Suppressor macrophage treated with lipopolysaccharide for 1 hour (primary cell): Measurements from ENCODE around the gene PTPN13.

Experiments used
- DNase-seq, 3 donors: peaks; one replicate each; pipeline ENCODE4 v3.0.0-alpha.2; 2020 to 2022

Gene PTPN13, protein sequence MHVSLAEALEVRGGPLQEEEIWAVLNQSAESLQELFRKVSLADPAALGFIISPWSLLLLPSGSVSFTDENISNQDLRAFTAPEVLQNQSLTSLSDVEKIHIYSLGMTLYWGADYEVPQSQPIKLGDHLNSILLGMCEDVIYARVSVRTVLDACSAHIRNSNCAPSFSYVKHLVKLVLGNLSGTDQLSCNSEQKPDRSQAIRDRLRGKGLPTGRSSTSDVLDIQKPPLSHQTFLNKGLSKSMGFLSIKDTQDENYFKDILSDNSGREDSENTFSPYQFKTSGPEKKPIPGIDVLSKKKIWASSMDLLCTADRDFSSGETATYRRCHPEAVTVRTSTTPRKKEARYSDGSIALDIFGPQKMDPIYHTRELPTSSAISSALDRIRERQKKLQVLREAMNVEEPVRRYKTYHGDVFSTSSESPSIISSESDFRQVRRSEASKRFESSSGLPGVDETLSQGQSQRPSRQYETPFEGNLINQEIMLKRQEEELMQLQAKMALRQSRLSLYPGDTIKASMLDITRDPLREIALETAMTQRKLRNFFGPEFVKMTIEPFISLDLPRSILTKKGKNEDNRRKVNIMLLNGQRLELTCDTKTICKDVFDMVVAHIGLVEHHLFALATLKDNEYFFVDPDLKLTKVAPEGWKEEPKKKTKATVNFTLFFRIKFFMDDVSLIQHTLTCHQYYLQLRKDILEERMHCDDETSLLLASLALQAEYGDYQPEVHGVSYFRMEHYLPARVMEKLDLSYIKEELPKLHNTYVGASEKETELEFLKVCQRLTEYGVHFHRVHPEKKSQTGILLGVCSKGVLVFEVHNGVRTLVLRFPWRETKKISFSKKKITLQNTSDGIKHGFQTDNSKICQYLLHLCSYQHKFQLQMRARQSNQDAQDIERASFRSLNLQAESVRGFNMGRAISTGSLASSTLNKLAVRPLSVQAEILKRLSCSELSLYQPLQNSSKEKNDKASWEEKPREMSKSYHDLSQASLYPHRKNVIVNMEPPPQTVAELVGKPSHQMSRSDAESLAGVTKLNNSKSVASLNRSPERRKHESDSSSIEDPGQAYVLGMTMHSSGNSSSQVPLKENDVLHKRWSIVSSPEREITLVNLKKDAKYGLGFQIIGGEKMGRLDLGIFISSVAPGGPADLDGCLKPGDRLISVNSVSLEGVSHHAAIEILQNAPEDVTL (N-terminal part only)

DNA sequence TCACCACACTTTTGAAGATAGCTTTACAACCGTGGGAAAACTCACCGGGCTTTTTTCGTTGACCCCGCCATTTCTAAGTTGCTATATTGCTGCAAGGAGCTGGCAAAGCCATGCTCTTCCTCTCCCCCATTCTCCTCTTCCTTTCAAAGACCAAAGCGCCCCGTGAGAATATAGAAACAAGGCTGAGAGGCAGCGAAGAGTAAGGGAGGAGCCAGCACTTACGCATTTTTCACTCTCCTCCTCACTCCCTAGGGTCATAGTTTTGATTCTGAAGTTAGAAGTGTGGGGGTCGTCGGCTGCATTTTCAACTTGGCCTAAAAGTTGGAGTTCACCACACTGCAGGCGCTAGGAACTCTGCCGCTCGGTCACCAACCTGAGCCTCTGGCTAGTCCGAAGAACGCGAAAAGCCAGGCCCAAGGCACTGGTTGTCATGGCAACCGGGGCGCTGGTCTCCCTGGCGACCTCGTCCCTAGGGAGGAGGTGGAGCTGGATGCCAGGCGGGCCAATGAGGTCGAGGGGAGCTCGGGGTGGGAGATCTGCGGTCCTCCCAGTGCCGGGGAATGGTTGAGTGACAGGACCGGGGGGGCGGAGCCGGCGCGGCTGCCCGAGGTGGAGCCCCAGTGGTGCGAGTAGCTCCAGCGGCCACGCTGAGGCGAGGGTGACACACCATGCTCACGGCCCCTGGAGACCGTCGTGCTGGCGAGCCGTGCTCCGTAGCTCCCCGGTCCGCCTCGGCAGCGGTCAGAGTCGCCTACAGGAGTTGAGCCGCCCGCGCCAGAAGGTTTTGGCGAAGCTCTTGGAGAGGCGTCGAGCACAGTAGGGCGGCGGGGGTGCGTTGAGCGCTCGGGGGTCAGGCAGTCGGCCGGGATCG lies at the start of gene PTPN13:
TSS of gene PTPN13 (plus strand) at position 628 of the 871 bp plus-strand sequence. CDS start 40,942 bp downstream, outside the sequence.
- peak; percentile 90 to 93 (median 90) for DNase-seq

DNA sequence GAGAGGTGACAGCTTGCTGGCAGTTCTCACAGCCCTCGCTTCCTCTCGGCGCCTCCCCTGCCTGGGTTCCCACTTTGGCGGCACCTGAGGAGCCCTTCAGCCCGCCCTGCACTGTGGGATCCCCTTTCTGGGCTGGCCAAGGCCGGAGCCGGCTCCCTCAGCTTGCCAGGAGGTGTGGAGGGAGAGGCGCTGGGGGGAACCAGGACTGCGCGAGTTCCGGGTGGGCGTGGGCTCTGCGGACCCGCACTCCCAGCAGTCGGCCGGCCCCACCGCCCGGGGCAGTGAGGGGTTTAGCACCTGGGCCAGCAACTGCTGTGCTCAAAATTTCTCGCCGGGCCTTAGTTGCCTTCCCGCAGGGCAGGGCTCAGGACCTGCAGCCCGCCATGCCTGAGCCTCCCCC lies 47.0 kb upstream of the PTPN13 start:
- DNase-seq: no peak

DNA sequence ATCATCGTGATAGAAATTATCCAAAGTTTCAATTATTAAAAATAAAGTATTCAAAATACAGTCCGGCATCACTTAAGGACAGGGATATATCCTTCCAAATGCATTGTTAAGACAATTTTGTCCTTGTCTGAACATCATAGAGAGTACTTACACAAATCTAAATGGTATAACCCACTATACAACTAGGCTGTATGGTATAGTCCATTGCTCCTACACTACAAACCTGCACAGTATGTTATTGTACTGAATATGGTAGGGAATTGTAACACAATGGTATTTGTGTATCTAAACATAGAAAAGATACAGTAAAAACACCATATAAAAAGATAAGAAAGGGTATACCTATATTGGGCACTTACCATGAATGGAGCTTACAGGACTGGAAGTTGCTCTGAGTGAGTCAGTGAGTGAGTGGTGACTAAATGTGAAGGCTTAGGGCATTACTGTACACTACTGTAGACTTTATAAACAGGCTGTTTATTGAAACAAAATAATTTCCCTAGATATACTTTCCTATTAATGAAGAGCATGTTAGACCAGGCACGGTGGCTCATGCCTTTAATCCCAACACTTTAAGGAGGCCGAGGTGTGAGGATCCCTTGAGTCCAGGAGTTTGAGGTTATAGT lies 44.8 kb upstream of the PTPN13 start:
- DNase-seq: no peak

DNA sequence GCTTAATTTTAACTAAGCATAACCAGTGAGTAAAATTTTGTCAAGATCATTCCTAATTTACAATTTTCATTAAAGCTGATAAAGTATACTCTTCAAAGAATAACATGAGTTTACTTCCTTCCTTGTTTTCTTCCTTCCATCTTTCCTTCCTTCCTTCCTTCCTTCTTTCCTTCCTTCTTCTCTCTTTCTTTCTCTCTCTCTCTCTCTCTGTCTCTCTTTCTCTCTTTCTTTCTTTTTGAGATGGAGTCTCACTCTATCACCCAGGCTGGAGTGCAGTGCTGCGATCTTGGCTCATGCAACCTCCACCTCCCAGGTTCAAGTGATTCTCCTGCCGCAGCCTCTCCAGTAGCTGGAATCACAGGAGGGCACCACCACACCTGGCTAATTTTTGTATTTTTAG lies 42.7 kb upstream of the PTPN13 start:
- no peak for DNase-seq

DNA sequence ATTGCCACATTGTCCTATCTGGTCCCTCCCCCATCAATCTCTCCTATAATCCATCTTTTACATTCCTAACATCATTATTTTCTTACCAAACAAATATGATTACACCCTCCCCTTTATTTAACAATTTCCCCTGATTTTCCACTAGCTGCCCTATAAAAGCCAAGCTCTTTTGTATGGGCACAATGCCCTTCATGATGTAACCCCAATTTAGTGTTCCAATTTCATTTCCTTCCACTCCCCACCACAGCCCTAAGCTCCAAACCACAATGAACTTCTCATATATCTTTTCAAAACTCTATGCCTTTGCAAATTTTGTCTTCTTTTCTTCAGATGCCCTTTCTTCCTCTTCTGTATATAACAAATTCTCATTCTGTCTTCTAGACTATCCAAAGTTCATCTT lies 39.5 kb upstream of the PTPN13 start:
- DNase-seq: peak; percentile 27 to 48 (median 42)

DNA sequence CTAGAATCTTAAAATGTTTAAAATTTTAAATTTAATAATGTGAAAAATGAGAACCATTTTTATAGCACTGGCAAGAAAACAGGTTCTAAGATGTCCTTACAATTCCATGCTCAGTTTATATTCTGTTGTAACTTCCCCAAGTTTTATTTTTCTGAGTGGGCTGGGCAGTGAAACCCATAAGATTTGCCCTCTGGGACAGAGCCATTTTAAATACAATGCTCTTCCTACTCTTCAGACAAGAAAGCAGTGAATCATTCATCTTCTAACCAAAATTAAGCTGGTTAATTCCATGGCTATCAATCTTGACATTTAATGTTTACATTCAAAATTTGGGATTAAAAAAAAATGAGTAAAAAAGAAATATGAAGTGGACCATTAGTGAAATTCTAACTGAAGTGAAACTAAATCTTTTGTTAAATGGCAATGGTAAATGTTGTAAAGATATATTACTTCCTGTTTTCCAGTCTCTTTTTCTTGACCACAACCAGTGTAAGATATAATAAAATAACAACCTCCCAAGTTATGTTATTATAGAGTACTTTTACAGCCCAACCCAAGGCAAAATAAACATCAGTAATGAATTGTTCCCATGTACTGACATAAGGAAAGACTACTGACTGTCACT lies 37.2 kb upstream of the PTPN13 start:
- peak; percentile 46 to 67 (median 60) for DNase-seq

DNA sequence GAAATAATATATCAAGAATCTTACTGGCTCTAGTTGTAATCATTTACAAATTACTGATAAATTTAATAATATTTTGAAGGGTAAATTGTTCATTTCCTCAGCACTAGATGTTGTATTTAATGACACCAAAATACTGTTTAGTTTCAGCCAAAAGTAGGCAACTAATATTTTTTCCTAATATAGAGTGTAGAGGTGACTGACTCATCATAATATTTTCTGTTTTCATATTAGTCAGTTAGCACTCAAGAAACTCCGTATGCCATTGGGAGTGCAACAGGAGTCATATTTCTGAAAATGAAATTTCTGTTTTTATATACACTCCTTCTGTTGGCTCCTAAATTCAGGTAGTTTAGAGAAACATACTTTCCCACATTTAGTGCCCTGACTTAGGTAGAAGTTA lies 36.6 kb upstream of the PTPN13 start:
- peak in 2 of 3 donors; percentile 40 to 46 for DNase-seq

DNA sequence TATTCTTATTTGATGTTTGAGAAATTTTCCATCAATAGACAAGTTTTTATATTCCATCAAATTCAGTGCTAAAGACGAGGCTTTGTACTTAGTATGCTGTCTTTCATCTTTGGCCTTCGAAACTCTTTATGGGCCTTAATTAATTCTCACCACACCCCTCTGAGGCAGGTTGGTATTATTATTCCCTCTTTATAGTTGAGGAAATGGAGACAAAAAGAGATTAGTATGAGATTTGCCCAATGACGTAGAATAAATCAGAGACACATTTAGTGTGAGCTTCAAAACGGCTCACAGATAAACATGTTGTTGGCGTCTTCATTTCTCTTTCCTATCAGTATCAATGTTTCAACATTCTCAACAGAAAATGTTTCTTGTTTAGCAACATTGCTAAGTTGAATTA lies 35.9 kb upstream of the PTPN13 start:
- no peak for DNase-seq

DNA sequence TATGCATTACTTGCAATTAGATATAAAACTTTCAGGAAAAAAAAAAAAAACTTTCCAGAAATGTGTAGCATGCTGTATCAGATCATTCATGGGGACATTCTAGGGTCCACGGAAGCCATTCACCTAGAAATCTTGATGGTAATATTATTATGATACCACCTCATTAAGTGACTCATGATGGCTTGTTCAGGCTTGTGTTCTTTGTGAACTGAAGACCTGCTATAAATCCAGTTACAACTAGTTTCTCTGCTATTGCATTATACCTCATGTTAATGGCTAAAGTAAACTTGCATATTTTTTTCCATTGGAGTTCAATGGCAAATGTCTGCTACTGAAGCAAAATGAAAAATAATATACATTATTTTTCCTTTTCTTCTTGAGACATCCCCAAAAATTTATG lies 35.3 kb upstream of the PTPN13 start:
- no peak for DNase-seq

DNA sequence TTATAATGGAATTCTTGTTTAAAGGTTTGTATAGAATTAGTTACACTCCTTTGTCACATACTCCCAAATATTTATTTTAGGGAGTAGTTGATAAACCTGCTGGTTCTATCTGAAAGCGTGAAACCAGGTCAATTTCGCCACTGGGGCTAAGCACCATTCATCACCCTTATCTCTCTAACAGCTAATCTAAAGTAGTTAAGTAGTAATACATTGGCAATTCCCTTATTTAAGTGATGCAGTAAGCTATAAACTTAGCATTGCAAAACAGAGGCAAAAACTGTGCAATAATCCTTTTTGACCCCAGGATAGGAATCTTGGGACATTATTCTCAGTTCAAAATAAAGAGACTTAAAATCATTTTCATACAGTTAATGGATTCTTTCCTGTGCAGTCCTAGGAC lies 33.7 kb upstream of the PTPN13 start:
- no peak for DNase-seq

DNA sequence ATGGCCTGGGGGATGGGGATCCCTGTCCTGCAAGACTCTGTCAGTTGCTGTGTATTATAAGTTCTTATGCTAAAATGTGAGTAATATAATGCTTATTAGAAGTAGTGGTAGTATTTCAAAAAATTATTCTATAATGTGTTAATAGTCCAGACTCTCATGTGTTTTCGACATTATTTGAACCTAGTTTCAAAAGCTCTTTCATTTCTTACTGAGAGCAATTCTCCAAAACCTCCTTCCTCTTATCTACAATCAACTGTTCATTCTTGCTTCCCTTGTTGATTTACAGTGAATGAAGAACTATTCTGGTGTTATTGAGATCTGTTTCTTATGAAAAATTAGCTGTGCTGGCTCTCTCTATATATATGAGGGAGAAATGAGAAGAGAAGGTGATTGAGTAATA lies 32.9 kb upstream of the PTPN13 start:
- no peak for DNase-seq

DNA sequence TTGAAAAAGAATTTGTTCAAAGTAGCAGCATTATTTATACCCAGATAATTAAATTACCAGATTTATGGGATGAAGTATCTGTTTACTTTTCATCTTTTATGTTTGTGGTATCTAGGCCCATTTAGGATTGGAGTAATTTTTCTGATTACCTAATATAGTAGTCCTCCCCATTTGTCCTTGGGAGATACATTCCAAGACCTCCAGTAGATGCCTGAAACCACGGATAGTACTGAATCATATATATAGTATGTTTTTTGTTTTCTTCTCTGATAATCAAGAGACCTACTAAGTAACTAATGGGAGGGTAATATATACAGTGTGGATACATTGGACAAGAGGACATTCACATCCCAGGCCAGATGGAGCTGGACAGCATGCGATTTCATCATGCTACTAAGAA lies 30.7 kb upstream of the PTPN13 start:
- no peak for DNase-seq

DNA sequence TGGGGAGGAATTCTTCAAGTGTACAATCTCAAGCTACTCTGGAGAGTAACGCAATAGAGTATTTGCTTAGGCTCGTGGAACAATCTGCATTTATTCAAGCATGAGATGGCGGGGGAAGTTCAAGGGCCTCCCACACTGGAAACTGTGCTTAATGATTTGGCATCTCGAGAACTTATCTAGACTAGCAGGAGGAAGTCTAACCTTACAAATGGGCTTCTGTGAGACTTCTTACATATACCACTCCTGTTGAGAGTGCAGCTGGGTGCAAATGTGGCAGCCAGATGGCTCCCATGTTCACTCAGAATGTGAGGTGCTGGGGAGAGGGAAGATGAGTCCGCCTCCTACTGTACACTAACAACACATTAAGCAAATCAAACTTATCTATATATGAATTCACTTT lies 29.3 kb upstream of the PTPN13 start:
- DNase-seq: no peak

DNA sequence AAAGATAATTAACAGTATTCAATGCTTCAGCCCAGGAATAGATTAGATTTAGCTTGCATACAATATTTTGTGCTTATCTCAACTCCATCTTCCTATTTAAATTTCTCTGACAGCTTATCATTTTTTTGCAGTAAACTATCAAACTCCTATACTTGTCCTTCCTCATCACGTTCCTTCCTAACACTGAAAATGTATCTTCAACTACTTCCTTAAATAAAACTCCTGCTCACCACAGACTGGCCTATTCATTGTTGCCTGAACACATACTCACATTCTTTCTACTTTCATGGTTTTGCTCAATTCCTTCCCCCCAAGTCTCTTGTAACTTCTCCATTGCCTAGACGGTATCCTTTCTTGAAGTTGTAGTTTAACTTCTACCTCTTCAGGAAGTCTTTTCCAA lies 28.5 kb upstream of the PTPN13 start:
- DNase-seq: peak in 2 of 3 donors; percentile 32 to 34

DNA sequence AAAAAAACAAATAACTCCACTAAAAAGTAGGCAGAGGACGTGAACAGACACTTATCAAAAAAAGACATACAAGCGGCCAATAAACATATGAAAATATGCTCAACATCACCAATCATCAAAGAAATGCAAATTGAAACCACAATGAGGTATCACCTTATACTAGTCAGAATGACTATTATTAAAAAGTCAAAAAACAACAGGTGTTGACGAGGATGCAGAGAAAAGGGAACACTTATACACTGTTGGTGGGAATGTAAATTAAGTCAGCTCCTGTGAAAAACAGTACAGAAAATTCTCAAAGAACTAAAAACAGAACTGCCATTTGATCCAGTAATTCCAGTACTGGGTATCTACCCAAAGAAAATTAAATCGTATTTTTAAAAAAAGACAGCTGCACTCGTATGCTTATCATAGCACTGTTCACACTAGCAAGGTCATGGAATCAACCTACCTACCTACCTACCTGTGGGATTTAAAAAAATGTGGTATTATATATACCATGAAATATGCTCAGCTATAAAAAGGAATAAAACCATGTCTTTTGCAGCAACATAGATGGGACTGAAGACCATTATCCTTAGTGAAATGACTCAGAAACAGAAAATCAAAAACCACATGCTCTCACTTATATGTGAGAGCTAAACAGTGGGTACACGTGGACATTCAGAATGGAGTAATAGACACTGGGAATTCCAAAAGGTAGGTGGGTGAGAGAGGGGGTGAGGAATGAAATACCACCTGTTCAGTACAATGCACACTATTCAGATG lies 24.8 kb upstream of the PTPN13 start:
- no peak for DNase-seq

DNA sequence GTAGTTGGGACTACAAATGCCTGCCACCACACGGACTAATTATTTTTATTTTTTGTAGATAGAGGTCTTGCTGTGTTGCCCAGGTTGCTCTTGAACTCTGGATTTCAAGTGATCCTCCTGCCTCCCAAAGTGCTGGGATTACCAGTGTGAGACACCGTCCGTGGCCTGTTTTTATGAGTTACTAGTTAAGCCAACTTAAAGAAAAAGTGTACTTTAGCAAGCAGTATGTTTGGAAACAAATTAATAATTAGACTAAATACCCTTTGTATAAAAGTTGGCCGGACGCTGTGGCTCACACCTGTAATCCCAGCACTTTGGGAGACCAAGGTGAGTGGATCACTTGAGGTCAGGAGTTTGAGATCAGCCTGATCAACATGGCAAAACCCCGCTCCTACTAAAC lies 14.2 kb upstream of the PTPN13 start:
- DNase-seq: no peak

DNA sequence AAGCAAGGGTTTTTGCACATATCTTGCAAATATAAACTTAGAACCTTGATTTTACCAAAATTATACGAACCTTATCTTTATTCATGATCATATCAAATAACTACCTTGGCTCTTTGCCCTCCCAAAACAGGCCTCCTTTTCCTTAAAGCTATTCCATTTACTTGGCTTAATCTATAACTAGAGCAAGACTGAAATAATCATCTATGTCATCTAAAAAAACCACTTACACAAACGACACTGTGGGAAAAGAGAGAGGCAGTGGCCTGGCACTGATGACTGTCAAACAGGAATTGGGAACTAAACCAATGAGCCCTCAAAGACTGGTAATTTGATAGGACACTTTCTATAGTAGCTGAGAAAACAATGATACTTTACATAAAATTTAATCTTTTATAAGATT lies 11.7 kb upstream of the PTPN13 start:
- peak in 1 of 3 donors; percentile 34 for DNase-seq

DNA sequence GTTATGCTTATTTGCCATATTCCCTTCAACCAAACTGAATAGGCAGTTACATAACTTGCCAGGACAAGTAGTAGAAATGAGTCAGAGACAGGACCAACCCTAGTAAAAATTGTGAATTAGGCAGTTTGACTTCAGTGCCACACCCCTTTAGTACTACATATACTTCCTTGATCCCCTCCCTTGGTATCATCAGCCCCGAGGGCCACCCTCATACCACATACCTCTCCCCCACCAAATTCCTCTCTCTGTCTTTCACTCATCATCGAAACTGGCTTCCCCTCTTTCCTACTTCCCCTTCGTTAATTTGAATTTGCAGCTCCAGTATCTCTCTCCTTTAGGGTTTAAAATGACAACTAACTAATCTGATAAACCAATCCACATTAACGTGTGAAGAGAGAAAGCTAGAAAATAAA lies 7.9 kb upstream of the PTPN13 start:
- DNase-seq: peak; percentile 23 to 54 (median 50)

DNA sequence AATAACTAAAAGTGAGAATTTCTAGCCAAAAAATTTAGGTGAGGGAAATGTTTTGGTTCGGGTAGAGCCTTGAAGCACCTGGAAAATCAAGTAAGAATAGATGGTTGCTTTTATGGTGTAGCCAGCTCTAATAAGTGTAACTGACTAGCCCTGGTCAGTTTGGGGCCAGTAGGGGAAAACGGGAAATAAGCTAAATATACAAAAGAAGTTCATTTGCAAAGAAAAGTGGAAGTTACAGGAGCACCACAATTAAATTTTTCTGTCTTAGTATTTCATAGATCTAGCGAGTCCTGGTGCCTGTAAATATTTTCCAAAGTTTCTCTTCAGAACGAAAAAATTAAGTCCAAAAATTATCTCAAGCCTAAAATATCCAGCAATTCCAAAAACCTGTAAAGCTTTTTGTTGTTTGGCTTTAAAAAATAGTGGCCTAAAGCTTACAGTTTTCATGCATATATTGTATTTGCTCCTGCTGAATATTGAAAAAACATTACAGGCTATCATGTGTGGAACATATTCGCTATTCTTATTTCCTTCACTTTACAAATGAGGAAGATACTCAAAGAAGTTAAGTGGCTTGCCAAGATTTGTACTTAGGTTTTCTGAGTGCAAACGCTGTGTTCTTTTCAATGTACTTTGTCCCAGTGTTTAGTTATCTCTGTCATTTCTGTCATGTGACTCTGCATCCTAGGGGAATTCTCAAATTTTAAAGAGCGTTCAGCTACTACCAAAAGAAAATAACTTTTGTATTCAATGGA lies 7.3 kb upstream of the PTPN13 start:
- DNase-seq: peak; percentile 18 to 32 (median 27)
